ENCODE results near the gene GPHN. TPM values are rescaled to one million over a fixed set of nuclear protein-coding genes. Genes with fewer than 3 reads are reported as not detected.

GPHN gene
- total RNA-seq, 1 donor, result 7.8 TPM

DNA sequence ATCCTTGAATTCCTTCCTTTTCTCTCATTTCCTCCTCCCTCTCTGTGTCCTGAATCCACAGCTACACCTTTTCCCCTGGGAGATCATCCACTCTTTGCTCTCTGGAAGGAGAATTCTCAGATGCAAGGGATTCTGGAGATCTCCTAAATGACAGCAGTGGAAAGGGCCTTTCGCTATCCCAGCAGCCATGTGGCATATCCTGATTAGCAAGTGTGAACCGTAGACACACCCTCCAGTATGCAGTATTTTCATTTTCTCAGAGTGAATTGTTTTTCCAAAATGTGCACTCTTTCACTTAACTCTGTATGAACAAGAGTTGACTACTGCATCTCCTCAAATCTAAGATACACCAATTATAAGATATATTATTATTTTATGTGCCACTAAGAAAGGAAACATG, 687.3 kb downstream of the GPHN start:
- Histone ChIP-seq H3K9me3 (ENCODE audit: low read depth, low read length) (no peaks in the 10 kb centered on the region), H3K4me1 (ENCODE audit: insufficient read depth, low read length) (no peaks in the 10 kb centered on the region), H3K4me3 (ENCODE audit: low read length) (no peak overlapping the region), H3K27me3 (ENCODE audit: insufficient read depth, low read length) (no peaks in the 10 kb centered on the region)

DNA sequence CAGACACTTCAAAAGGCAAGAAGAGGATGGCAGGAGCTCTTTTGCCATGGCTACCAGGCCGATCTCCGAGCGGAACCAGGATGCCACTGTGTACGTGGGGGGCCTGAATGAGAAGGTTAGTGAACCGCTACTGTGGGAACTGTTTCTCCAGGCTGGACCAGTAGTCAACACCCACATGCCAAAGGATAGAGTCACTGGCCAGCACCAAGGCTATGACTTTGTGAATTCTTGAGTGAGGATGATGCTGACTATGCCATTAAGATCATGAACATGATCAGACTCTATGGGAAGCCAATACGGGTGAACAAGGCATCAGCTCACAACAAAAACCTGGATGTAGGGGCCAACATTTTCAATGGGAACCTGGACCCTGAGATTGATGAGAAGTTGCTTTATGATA, 691.1 kb downstream of the GPHN start:
- no peaks in the 10 kb centered on the region for H3K9me3 ChIP-seq (ENCODE audit: low read depth, low read length)

DNA sequence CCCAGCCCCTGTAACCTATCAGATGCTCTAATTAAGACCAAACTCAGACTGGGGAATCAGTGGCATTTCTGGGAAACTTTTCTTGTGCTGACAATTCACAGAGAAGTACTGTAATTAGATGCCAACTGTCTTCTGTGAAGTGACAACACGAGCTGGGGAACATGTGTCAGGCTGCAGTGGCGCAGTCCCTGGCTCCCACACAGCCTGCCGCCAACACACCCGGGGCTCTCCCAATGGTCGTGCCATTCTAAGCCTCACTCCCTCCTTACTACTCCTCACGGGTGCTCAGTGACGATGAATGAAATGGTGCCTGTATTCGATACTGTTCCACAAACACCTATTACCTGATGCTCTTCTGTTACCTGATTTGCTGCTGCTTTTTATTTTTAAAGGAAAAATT, 699.9 kb downstream of the GPHN start:
- Histone ChIP-seq H3K9me3 (ENCODE audit: low read depth, low read length) (no peaks in the 10 kb centered on the region), H3K27me3 (ENCODE audit: insufficient read depth, low read length) (no peaks in the 10 kb centered on the region), H3K4me1 (ENCODE audit: insufficient read depth, low read length) (no peaks in the 10 kb centered on the region), H3K4me3 (ENCODE audit: low read length) (no peak overlapping the region)

More for the DNA sequence above, 691.1 kb downstream of the GPHN start:
- Histone ChIP-seq H3K4me1 (ENCODE audit: insufficient read depth, low read length) (no peaks in the 10 kb centered on the region), H3K4me3 (ENCODE audit: low read length) (no peak overlapping the region), H3K27me3 (ENCODE audit: insufficient read depth, low read length) (no peaks in the 10 kb centered on the region)

DNA sequence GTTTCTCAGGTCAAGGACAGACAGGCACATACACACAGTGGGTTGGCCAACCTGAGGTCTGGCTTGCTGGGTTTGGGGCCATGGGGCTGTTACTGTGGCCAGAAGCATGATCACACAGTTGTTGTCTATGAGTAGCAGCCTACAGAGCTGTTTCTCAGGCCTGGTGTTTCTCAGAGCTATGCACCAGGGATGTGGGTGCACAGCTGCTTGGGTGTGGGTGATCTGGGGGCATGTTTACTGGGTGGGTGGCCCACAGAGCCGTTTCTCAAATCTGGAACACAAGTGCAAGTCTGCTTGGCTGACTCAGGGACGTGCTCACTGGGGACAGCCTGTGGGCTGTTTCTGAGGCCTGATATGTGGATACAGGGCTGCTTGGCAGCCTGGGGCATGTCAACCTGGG, 710.2 kb downstream of the GPHN start:
- Histone ChIP-seq H3K9me3 (ENCODE audit: low read depth, low read length) (peaks cover 9% of the 10 kb centered on the region), H3K4me1 (ENCODE audit: insufficient read depth, low read length) (no peaks in the 10 kb centered on the region), H3K27me3 (ENCODE audit: insufficient read depth, low read length) (no peaks in the 10 kb centered on the region), H3K4me3 (ENCODE audit: low read length) (no peak overlapping the region)

DNA sequence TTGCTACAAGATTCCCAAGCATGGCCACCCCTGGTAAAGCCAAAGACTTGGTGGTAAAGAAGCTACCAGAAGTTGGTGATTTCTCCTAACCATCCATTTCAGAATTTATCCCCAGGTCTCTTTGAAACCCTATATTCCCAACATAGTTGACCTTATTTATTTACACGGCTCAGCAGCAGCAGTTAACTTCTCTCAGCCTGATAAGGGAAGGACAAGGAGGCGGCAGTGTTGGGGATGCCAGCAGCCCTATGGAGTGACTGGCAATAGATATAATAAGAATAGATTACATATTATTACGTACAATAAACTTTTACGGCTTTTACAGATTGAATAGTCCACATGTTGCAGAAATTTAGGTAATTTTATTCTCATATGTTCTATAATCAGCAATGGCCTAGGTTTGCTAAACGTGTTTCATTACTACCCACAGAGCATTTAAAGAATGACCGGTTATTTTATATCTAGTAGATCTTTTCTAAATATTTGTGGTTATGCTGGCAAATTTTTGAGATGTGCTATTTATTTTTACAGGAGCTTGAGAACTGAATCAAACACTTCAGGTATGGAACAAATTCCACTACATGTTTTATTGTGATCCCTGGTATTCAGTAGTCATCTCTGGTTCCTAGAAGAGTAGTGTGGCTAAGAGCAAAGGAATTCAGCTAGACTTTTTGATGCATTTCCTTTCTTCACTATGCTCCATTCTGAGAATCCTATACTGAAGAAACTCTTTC, 713.5 kb downstream of the GPHN start:
- Histone ChIP-seq H3K9me3 (ENCODE audit: low read depth, low read length) (peaks cover 9% of the 10 kb centered on the region), H3K4me3 (ENCODE audit: low read length) (no peak overlapping the region), H3K4me1 (ENCODE audit: insufficient read depth, low read length) (no peaks in the 10 kb centered on the region), H3K27me3 (ENCODE audit: insufficient read depth, low read length) (no peaks in the 10 kb centered on the region)

DNA sequence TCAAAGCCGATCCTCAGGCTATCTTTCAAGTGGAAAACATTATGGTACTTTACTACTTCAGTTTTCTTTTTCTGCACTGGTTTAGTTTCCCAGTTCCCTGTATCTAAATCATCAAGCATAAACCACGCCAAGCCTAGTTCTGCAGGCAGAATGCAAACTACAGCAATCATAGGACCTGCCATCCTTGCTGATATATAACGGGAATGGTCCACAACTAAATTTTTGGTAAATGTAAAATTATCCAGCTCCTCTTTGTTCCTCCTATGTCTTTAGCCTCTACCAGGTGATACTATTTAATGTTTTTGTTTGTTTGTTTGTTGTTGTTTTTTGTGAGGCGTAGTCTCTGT, 714.0 kb downstream of the GPHN start:
- H3K4me3 ChIP-seq (ENCODE audit: low read length), result no peak overlapping the region
- H3K27me3 ChIP-seq (ENCODE audit: insufficient read depth, low read length), result no peaks in the 10 kb centered on the region

DNA sequence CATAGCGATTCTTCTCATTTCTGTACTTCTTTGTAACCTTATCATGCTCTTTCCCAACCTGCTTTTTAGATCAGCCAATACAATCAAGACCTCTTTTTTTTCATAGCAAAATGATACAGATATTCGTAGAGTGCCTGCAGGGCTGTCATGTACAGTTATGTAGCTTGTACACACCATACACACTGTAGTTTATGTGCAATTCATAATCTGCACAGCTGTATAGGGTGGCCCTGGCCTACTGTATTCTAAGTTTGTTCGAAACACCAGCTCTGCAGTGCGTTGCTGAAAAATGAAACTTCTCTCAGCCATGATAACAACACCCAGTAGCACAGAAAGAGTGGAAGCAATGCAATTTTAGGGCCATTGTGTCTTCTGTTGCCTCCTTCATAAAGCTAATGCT, 717.6 kb downstream of the GPHN start:
- Histone ChIP-seq H3K4me3 (ENCODE audit: low read length) (no peak overlapping the region), H3K4me1 (ENCODE audit: insufficient read depth, low read length) (no peaks in the 10 kb centered on the region), H3K27me3 (ENCODE audit: insufficient read depth, low read length) (no peaks in the 10 kb centered on the region), H3K9me3 (ENCODE audit: low read depth, low read length) (no peaks in the 10 kb centered on the region)

More for the DNA sequence above, 714.0 kb downstream of the GPHN start:
- peaks cover 6% of the 10 kb centered on the region for H3K9me3 ChIP-seq (ENCODE audit: low read depth, low read length)
- no peaks in the 10 kb centered on the region for H3K4me1 ChIP-seq (ENCODE audit: insufficient read depth, low read length)

DNA sequence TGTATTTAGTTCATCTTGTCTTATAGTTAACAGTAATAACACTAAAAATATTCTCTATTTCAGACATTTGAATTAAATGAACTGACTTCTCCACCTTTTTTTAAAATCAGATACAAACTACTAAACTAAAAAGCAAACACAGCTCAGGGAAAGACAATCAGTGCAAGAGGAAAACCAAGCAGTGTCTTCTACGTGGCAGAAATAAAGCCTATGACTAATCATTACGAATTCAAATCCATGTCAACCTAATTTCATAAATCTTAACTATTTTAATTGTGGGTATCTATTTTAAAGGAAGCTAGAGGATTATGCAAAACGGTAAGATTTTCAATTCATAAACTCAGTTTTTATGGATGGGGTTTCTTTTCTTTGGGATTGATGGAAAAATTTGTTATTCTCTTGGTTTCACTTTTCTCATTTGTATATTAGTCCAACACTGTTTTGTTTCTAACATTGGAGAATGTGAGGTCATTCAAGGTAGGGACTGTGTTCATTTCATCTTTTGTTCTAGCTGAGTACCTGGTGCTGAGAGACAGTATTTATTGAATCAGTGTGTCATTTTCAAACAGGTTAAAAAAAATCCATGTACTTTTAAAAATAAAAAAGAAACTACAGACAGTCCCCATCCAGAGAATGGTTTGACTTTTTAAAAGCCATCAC, 720.5 kb downstream of the GPHN start:
- Histone ChIP-seq H3K27me3 (ENCODE audit: insufficient read depth, low read length) (no peaks in the 10 kb centered on the region), H3K4me1 (ENCODE audit: insufficient read depth, low read length) (no peaks in the 10 kb centered on the region), H3K4me3 (ENCODE audit: low read length) (no peak overlapping the region), H3K9me3 (ENCODE audit: low read depth, low read length) (no peaks in the 10 kb centered on the region)

Other genes with a start within 250 kb of the GPHN start
- gene CCDC196, start 21.8 kb upstream of the GPHN start, total RNA-seq, result not detected

All from mononuclear cell (primary cell).